Measurements from ENCODE around the gene PTPN21. TPM values are rescaled to one million over a fixed set of nuclear protein-coding genes. Genes with fewer than 3 reads are reported as not detected.
A peak's percentile ranks its signal among the peaks of the same experiment; 100 is the strongest.

The PTPN21 gene
- total RNA-seq, 1 donor from 2014 or later: 21.9 TPM

DNA sequence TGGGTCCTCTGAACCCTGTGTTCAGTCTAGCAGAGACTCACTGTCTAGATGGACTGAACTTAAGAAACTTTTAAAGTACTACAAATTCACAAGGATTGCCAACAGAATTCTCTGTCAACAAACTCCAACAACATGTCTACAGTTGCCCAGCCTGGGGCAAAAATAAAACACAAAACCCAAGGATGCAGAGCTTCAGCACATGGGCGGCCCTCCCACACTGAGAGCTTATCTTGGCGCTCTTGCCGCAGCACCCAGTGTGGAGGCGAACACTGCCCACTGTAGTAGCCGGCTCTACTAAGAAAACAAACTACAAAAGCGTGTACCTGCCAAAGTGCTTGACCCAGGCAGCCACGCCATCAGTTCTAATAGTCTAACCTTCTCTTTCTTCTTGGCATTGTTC is 66.7 kb downstream of the PTPN21 start:
- Mint-ChIP-seq H3K4me3 (no peak overlapping the region), H3K9me3 (no peaks in the 10 kb centered on the region), H3K27ac (ENCODE audit: unreplicated experiment) (no peak overlapping the region), H3K36me3 (ENCODE audit: low read depth) (peaks cover 8% of the 10 kb centered on the region), H3K4me1 (peaks cover 4% of the 10 kb centered on the region), H3K27me3 (ENCODE audit: low read depth) (no peaks in the 10 kb centered on the region)
- TF ChIP-seq, protein P1, sequence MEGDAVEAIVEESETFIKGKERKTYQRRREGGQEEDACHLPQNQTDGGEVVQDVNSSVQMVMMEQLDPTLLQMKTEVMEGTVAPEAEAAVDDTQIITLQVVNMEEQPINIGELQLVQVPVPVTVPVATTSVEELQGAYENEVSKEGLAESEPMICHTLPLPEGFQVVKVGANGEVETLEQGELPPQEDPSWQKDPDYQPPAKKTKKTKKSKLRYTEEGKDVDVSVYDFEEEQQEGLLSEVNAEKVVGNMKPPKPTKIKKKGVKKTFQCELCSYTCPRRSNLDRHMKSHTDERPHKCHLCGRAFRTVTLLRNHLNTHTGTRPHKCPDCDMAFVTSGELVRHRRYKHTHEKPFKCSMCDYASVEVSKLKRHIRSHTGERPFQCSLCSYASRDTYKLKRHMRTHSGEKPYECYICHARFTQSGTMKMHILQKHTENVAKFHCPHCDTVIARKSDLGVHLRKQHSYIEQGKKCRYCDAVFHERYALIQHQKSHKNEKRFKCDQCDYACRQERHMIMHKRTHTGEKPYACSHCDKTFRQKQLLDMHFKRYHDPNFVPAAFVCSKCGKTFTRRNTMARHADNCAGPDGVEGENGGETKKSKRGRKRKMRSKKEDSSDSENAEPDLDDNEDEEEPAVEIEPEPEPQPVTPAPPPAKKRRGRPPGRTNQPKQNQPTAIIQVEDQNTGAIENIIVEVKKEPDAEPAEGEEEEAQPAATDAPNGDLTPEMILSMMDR (conservative IDR thresholded peaks at IDR 0.05): no peak
- DNase-seq (ENCODE audit: low read depth, low spot score): no peak

DNA sequence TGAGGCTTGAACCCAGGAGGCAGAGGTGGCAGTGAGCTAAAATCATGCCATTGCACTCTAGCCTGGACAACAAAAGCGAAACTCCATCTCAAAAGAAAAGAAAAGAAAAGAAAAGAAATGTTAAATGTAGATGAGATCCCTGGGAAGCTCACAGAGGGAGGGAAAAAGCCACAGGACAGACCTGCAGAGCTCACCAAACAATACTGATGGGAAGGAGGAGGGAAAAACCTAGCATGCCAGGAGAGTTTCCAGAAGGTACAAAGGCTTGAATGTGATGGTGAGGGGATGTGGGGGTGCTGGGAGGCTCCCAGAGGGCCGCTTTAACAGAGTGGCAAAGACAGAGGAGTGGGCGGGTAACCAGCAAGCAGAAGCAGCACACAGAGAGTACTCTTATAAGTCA is 72.3 kb downstream of the PTPN21 start:
- no peak for DNase-seq (ENCODE audit: low read depth, low spot score)
- TF ChIP-seq, protein P1 (conservative IDR thresholded peaks at IDR 0.05): no peak
- Mint-ChIP-seq H3K27me3 (ENCODE audit: low read depth) (no peaks in the 10 kb centered on the region), H3K9me3 (no peaks in the 10 kb centered on the region), H3K4me3 (no peak overlapping the region), H3K4me1 (no peaks in the 10 kb centered on the region), H3K27ac (ENCODE audit: unreplicated experiment) (peak overlapping the region; percentile 43), H3K36me3 (ENCODE audit: low read depth) (peaks cover 28% of the 10 kb centered on the region)

DNA sequence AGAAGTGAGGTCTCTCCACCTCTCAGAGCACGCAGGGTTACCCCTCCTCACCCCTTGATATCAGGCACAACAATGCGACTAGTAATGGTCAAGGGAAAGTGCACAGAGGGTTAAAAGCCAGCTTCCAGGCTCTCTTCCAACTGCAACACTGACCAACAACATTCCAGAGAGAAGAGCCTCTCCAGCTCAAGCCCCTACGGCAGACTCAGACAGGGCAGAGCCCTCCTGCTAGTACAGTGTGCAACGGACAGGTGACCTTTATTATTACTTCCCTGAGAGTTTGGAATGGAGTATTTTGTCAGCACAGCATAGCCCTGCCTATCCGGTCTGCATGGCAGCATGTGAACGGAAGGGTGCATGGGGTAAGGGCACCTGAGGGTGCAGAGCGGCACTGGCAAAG is 73.0 kb downstream of the PTPN21 start:
- Mint-ChIP-seq H3K9me3 (no peaks in the 10 kb centered on the region), H3K27me3 (ENCODE audit: low read depth) (no peaks in the 10 kb centered on the region), H3K27ac (ENCODE audit: unreplicated experiment) (peak overlapping the region; percentile 12), H3K36me3 (ENCODE audit: low read depth) (peaks cover 30% of the 10 kb centered on the region), H3K4me3 (no peak overlapping the region), H3K4me1 (no peaks in the 10 kb centered on the region)
- DNase-seq (ENCODE audit: low read depth, low spot score): no peak
- TF ChIP-seq, protein P1 (conservative IDR thresholded peaks at IDR 0.05): no peak

DNA sequence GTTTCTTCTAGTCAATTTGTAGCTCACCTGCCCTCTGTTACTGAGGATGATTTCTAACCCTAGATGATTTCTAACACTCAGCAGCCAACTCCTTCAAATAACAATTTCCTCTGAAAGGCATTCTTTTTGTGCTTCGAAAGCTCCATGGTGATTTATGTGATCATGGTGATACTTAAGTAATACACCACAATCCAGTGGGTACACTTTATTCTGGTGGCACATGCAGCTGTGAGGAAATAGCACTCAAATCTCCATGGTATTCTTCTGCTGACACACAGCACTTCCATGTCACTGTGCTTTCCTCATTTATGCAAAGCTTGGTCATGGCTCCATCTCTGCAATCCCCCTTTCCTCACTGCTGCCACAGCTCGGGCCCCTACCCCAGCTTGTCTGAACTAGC is 73.7 kb downstream of the PTPN21 start:
- Mint-ChIP-seq H3K4me3 (no peak overlapping the region), H3K4me1 (no peaks in the 10 kb centered on the region), H3K27ac (ENCODE audit: unreplicated experiment) (peak overlapping the region; percentile 9), H3K36me3 (ENCODE audit: low read depth) (peaks cover 37% of the 10 kb centered on the region), H3K27me3 (ENCODE audit: low read depth) (no peaks in the 10 kb centered on the region), H3K9me3 (no peaks in the 10 kb centered on the region)
- no peak for DNase-seq (ENCODE audit: low read depth, low spot score)
- TF ChIP-seq, protein P1 (conservative IDR thresholded peaks at IDR 0.05): no peak

DNA sequence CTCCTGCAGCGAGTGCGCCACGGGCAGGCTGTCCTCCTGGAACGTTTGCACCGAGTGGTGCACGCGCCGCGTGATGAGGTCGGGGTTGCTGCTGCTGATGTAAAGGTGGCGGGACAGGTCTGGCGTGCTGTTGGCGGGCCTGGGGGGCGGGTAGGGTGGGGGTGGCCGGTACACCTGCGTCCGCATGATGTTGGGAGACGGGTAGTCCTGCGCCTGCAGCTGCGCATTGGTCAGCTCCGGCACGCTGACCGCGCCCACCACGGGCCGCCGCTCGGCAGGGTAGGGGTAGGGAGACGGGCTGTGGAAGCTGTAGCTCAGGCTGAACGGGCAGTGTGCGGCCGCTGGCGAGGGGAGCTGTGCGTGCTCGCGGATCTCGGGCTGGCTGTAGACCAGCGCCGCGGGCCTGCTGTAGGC is 75.2 kb downstream of the PTPN21 start:
- Mint-ChIP-seq H3K9me3 (no peaks in the 10 kb centered on the region), H3K4me1 (no peaks in the 10 kb centered on the region), H3K27me3 (ENCODE audit: low read depth) (no peaks in the 10 kb centered on the region), H3K4me3 (no peak overlapping the region), H3K27ac (ENCODE audit: unreplicated experiment) (no peak overlapping the region), H3K36me3 (ENCODE audit: low read depth) (peaks cover 41% of the 10 kb centered on the region)
- TF ChIP-seq, protein P1 (conservative IDR thresholded peaks at IDR 0.05): no peak
- no peak for DNase-seq (ENCODE audit: low read depth, low spot score)

DNA sequence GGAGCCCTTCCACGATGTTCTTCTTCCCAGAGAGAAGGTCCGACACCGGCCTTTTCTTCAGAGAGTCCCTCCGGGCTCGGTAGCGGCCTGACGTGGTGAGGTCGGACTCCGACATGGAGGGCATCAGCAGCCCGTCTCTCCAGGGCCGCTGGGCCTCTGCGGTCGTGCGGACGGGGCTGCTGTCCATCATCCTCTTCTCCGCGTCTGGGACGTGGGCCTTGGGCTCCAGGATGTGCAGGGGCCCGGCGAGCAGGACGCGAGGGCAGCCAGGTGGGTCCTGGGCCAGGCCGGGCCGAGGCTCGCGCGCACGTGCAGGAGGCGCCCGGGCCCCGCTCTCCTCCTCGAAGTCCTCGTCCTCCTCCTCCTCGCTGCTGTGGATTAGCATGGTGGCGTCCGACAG is 75.9 kb downstream of the PTPN21 start:
- Mint-ChIP-seq H3K4me3 (no peak overlapping the region), H3K4me1 (no peaks in the 10 kb centered on the region), H3K9me3 (no peaks in the 10 kb centered on the region), H3K36me3 (ENCODE audit: low read depth) (peaks cover 43% of the 10 kb centered on the region), H3K27me3 (ENCODE audit: low read depth) (no peaks in the 10 kb centered on the region), H3K27ac (ENCODE audit: unreplicated experiment) (no peak overlapping the region)
- TF ChIP-seq, protein P1 (conservative IDR thresholded peaks at IDR 0.05): no peak
- no peak for DNase-seq (ENCODE audit: low read depth, low spot score)

Data from neural crest cell (in vitro differentiated cells).